Smooth muscle cell of the brain vasculature (primary cell): Measurements from ENCODE around the gene CACNG1.

Source experiments
- DNase-seq: peaks from one replicate; pipeline ENCODE4 v3.0.0-alpha.2; 2012; ENCODE audit warnings: low read depth, low spot score

The CACNG1 gene

DNA sequence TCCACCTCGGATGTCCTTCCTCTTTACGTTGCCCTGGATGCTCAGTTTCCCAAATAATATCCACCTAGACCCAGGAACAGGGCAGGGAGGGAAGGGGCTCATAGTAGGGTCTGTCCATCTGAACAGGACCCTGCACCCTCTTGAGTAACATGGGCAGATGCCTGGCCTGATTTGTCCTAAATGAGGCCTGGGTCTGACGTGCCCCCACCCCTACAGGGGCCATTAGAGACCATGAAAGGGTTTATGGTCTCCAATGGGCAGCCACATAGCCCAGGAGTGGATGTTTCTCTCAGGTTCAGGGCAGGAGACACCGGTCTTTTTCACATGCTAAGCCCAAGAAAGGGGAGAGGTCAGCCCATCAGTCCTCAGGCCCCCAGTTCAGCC lies 6.8 kb downstream of the CACNG1 start:
- DNase-seq = no peak

DNA sequence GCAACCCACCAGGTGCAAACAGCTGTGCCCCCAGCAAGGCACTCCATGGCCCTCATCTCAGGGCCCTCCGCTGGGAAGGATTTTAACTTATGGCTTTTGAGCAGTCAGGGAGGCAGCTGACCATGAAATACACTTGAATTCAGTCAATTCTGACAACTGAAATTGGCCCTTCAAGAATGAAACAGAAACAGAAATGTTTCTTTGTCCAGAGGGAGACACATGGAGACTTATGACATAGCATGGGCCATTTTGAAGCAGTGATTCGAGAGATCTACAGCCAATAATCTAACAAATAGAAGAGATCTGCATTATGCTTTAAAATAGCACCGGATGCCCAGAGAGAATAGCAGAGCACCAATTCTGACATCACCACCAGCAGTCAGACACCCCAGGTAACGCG lies 7.5 kb downstream of the CACNG1 start:
- no peak for DNase-seq

DNA sequence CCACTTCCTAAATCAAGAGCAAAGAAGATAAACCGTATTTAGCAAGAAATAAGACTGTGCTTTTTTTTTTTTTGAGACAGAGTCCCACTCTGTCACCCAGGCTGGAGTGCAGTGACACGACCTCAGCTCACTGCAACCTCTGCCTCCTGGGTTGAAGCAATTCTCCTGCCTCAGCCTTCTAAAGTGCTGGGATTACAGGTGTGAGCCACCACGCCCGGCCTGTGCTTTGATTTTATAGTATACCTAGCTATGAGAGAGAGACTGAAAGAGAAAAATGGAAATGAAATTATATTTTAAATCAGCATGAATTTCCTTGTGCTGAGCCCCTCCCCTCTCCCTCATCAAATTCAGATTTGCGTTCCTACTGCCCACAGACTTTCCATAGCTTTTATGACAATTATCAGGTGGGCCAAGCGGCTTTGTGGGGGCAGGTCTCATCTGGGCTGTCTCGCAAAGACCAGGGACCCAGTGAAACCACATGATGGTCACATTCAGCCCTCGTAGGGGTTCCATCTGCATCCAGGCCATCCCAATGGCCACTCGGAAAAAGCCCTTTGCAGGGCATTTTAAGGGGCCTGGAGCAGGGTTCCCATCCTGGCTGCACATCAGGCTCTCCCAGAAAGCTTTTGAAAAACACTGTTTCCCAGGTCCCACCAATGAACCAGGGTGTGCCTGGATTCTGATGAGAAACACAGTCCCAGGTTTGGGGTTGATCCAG lies 8.5 kb downstream of the CACNG1 start:
- no peak for DNase-seq

DNA sequence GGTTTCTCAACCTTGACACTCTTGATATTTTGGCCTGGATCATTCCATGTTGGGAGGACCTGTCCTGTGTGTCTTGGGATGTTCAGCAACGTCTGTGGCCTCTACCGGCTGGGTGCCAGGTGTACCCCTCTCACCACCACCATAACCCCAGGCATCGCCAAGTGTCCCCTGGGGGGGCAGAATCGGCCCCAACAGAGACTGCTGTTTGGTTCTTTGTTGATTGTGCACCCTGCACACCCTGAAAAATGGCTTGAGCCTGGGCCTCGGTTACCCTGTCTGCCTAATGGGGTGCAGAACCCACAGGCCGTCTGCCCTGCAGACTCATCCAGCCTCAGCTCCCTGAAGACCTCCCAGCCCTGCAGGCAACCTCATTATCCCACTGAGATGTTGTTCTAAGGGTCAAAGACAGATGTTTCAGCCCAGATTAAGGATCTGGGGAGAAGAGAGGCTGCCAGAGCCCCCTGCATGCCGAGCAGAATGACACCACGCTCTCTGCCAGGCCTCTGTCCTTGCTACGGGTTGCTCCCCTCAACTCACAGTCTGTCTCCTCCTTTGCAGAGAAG lies 9.2 kb downstream of the CACNG1 start:
- DNase-seq = no peak

DNA sequence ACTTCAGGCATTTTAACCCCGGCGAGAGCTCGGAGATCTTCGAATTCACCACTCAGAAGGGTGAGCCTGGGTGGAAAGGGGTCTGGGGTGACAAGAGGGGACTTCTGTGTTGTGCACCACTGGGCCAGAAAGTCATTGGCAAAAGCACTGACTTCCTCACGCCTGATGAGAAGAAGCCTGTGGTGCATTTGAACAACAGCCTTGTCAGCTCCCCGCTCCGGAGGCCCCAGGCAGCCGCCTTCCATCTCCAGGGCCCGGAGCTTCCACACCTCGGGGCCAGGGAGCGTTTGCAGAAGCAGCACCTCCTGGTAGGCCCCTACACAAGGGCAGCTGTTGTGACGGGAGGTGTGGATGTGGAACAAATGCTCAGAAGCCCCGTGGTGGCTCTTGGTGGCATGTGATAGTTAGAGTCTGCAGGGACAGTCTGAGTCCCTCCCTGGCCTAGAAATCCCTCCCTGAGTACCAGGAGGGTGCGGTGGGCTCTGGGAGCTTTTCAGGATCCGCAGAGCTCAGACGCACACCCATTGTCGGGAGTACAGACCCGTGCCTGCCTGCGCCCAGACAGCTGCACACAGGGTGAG lies 9.7 kb downstream of the CACNG1 start:
- DNase-seq = no peak

DNA sequence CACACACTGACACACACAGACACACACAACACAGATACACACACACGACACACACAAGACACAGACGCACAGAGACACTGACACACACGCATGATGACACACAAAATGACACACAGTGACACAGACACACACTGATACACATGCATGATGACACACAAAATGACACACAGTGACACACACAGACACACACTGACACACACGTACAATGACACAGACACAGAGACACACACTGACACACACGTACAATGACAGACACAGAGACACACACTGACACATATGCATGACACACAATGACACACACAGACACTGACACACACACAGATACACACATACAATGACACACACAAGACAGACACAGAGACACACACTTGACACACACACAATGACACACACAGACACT lies 10.3 kb downstream of the CACNG1 start:
- DNase-seq = no peak

DNA sequence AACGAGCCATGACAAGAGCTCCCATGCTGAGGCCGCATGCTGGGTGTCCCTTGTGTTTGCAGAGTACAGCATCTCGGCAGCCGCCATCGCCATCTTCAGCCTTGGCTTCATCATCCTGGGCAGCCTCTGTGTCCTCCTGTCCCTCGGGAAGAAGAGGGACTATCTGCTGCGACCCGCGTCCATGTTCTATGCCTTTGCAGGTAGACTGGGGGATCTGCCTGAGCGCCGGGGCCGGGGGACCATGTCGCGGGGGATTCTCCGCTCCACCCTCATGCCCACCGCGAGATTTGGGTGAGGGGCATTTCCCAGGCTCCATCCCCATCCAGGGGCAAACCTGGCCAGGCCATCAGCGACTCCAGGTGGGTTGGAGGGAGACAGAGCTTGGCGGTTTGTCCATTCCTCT lies 10.7 kb downstream of the CACNG1 start:
- no peak for DNase-seq

DNA sequence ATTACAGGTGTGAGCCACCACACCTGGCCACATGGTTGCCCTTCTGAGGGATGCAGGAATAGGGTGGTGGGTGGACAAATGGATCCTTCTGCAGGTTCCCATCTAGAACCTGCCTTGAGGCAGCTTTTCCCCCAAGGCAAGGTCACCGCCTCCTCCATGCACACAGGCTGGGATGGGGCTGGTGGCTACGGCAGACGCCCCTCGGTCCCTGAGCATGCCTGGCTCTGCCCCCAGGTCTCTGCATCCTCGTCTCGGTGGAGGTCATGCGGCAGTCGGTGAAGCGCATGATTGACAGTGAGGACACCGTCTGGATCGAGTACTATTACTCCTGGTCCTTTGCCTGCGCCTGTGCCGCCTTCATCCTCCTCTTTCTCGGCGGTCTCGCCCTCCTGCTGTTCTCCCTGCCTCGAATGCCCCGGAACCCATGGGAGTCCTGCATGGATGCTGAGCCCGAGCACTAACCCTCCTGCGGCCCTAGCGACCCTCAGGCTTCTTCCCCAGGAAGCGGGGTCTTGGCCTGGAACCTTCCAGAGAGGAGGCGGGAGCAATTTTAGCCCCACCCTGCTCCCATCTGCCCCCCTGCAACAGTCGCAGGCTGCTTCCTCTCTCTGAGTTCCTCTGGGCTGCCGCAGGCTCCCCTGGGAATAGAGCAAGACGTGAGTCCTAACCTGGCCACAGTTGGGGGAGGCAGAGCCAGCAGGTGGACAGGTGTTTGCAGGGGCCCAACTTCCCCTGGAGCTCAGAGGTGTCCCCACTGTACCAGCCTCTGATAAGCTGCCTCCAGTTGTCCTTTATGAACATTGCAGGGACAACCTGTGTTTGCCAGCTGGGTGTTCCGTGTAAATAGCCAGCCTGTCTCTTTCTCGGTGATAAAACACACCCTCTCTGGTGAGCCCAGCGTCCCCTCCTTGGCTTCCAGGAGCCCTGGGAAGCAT lies 11.7 kb downstream of the CACNG1 start:
- DNase-seq = no peak

DNA sequence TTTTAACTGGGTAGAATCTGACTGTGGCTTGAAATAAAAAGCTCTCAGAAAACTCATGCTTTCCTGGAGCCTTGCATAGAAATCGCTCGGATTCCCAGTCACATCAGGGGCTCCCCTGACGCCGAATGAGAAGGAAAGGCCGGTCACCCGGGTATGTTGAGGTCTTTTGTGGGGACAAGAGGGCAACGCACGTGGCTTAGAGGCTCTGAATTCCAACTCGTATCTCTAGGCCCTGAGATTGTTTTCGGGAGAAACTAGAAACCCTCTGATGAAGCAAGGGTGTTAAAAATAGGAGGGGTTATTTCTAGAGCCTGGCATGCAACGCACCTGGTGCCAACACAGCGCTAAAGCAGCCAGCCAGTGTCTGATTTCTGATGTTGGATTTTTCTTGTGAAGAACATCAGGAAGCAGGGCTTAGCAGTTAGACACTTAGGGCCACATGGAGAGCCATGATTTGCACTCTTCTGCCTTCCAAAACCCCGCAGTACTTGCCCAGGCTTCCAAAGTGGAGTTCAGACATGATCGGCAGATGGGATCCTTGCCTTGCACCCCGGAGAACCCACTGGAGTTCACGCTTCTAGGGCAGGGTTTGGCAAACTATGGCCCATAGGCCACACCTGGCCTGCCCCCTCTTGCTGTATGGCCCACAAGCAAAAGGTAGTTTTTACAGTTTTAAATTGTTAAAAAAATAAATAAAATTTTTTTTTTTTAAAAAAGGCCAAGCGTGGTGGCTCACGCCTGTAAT lies 12.6 kb downstream of the CACNG1 start:
- no peak for DNase-seq

DNA sequence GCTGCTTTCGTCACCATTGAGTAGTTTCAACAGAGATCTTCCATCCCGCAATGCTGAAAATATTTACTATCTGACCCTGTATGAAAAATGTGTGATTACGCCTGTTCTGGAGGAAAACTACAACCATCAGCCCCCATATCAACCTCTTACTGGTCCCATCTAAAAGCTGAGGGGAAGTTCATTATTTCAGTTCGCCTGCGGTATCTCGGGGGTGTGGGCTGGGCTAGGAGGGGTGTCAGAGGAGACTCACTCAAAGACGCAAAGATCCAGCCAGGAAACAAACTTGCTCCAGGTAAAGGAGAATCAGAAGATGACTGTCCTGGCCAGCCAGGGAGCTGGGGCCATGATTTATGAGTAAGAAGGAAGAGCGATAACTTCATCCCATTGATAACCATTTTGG lies 13.7 kb downstream of the CACNG1 start:
- DNase-seq = no peak

DNA sequence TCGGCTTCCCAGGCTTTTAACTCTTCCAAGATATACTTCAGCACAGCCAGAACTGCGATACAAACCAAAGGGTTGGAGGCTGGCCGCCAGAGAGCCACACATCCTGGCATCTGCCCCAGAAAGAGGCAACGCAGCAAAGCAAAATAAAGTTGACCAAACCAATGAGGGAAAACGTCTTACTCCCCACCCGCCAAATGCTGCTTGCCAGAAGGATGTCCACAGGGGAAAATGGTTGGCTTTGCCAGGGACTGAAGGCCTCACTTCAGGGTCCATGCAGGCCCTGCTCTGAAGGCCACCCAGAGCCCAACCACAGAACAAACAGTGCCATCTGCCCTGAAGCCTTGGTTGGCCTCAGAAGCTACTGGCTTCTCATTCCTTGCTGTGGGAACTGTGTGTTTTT lies 15.0 kb downstream of the CACNG1 start:
- no peak for DNase-seq

DNA sequence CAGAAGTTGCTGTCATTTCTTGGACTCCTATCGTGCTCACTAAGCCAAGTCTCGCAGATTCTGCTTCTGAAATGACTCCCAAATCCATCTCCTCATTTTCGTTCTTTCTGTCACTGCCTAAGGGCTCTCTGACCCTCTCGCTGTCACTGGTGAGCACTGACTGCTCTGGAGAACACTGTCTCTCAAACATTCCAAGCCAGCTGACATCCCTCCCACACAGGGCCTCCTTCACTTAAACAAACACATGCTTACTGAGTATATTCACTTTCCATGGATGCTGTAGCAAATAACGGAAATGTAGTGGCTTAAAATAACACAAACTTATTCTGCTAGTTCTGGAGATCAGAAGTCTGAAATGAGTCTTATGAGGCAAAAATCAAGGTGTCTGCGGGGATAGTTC lies 18.8 kb downstream of the CACNG1 start:
- DNase-seq = no peak

DNA sequence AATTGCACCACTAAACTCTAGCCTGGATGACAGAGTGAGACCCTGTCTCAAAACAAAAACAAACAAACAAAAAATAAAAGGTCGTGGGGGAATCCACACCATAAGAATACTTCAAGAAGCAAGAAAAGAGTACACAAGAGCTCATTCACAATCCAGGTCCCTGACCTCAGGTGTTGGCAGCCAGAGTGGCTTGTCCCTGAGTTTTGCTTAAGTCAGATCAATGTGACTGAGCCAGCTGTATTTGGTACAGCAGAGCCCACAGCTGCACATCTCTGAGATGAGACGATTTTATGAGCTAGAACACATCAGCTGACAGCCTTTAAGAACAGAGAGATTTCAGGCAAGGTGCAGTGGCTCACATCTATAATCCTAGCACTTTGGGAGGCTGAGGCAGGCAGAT lies 22.4 kb downstream of the CACNG1 start:
- no peak for DNase-seq

DNA sequence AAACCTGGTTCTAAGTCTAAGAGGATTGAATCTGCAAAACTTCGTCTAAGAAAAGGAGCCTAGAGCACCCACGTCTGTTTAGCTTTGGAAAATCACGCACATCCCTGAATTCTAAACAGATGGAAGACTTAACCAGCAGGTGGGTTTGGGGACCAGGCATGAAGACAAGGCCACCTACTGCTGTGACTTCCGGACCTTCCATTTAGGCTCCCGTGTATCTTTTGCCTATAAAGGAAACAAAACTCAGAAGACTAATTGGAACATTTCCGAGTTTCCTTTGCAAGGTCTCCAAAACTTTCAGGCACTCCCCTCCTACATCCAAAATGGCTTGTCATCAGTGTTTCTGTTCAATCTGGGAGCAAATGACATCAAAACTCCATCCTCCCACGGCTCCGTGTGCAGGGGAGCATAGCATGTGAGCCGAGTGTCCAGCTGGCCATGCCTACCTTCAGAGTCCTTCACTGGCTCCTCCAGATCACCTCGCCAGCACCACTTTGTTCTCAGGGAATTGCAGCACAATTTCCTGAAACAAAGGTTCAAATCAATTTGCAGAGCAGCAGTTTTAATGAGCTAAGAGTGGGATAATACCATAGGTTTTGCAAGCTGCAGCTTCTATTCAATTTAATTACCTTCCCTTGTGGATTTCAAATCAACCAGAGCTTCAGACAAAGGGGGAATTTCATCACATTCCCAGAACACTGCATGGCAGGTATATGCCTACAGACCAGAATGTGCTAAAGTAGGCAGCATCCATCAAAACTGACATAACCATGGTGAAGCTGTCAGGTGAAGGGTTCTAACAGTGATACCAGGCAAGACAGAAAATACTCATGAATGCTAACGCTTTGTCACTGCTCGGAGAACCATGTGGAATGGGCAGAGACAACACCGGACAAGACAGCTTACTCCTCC lies 23.5 kb downstream of the CACNG1 start:
- DNase-seq = no peak

DNA sequence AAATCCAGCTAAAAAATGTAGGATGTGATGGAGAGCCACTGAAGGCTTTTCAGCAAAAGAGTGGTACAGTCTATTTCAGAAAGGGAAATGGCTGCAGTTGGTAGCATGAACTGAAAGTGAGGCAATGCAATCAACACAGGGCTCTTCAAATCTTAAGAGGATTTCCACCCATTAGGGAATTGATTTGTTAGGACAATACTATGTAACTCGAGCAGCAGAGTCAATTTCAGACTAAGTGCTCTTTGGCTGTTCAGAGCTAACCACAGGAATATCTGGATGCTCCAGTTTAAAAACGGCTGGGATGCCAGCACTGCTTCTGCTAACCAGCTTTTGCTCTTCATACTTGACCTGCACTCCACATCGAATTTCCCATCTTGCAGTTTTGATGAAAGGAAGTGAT lies 24.6 kb downstream of the CACNG1 start:
- DNase-seq = no peak

DNA sequence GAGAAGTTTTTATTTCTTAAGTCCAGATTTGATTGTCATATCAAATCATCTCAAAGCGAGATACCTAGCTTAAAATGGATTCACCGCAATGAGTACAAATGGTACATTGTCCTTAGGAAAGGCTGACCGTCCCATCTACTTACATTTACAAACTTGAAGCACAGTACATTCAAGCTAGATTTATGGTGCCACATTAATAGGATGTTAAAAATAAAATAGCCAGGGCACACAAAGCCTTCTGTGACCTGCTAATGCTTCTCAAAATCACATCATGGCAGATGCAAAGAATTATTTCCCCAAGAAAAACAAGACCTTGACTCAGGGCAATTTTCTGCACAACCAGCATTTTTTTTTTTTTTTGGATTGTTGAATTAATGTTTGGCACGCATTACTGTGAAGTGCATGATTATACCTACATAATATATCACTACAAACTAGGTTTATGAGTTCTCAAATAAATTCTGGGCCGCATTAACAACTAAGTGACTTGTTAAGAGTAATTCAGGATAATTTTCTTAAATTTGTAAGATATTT lies 25.3 kb downstream of the CACNG1 start:
- DNase-seq = no peak

DNA sequence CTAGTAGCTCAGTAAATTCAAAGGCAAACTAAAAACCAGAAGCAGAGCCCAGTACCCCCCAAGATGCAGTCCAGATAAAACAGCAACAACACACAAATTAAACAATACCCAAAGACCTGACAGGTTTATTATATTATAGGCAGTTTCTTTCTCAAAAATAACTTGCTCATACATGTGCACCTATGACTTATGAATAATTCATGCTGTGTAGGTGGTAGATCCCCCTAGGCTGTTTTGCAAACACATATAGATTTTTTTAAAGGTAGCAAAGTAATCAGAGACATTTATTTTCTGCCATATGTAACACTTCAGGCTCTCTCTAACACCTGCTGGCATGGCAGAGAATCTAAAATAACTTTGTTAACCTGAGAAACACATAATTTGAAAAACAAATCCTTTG lies 27.2 kb downstream of the CACNG1 start:
- no peak for DNase-seq

DNA sequence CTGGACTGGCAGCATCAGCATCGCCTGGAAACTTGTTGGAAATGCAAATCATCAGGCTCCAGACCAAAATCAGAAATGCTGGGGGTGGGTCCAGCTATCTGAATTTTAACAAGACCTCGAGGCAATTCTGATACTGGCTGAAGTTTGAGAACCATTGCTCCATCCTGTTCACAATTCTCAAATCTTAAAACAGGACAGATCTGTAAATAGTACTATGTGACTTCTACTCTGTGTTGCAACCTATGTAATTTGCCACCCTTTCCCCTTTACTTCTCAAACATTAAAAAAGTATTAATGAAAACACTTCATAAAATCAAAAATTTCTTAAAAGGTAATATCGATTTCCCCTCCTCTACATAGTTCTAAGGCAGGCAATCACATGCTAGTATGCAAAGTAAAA lies 28.5 kb downstream of the CACNG1 start:
- DNase-seq = no peak

DNA sequence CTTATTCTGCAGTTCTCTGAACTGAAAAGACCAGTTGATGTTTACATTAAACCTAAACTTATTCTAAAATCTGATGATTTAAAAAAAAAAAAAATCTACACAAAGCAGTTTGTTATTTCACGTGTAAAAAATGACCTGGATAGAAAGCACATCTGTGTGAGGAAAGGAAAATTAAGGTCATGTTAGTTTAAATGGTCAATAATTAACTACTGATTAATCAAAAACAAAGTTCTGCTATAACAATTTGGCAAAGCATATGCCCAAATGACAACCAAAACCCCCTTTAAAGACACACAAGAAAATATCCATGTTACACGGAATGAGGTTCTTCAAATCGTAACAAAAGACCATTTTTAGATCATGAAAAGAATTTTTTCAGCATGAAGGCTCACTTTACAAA lies 30.4 kb downstream of the CACNG1 start:
- DNase-seq = no peak

DNA sequence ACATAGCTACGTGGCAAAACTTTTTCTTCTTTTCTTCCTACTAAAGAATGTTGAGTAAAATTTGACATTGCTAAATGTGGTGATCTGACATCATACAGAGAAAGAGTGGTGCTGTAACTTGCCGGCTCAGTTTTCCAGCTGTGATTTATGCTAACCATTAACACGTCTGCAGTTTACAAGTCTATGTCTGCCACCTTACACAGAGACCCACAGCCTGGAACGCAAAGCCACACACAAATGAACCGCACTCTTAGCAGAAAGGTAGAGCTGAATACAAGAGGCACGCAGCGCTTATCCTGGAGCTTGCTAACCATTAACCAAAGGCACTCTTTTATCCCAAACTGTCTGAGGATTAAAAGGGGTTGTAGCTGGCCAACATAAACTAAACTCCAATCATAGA lies 31.9 kb downstream of the CACNG1 start:
- DNase-seq = no peak
